Umbilical cord (tissue), 2 donors: Measurements from ENCODE around the gene GLDN. TPM values are rescaled to one million over a fixed set of nuclear protein-coding genes. Genes with fewer than 3 reads are reported as not detected.
"Not testable (repeated sequence)": the region's sequence is repeated elsewhere in the genome, so short reads cannot be mapped to it uniquely, and the experiment has no call there.

Source experiments
- DNase-seq: peaks from one replicate; pipeline ENCODE4 v3.0.0-alpha.2; 2015; ENCODE audit warnings: low spot score
- total RNA-seq: library from RNA; depleted of rRNA; stranded (reverse); fragments of >200 nt; gene quantifications from one replicate; pipeline ENCODE4 v1.2.3, GENCODE V29; 2014; ENCODE audit warnings: low replicate concordance; ENCODE audit not compliant: insufficient read depth

GLDN gene
- total RNA-seq, 1 donor from 2014 or later: 0.96 TPM

- no peak for DNase-seq
Measured at GRCh38 chr15:51443282-51443914, 101.9 kb downstream of the GLDN start.

DNA sequence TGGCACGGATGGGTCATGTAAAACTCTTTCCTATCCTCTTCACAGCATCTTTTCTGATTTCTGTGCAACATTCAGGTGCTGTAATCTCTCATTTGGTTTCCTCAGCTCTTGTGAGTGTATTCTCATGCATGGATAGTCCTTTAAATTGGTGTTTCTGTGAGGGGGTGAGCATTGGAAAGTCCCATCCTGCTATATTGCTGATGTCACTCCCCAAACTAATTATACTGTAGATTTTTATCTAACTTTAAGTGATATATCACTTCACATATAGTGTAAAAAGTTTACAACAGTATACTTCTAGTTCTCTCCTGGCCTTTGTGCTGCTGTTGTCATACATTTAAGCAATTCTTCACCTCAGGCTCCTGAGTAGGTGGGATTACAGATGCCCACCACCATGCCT, 102.7 kb downstream of the GLDN start:
- DNase-seq: no peak

DNA sequence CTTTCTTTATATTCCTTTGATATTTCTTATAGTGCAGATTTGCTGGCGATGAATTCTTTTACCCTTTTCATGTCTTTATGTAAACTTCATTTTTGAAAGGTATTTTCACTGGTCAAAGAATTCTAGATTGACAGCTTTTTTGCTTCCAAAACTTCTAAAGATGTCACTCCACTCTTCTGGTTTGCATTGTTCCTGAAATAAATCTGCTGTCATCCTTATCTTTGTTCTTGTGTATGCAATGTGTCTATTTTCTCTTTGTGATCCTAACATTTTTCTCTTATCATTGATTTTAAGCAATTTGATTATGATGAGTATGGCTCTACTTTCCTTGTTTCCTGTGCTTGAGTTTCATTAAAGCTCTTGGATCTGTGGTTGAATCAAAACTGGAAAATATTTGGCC, 103.4 kb downstream of the GLDN start:
- DNase-seq: no peak

DNA sequence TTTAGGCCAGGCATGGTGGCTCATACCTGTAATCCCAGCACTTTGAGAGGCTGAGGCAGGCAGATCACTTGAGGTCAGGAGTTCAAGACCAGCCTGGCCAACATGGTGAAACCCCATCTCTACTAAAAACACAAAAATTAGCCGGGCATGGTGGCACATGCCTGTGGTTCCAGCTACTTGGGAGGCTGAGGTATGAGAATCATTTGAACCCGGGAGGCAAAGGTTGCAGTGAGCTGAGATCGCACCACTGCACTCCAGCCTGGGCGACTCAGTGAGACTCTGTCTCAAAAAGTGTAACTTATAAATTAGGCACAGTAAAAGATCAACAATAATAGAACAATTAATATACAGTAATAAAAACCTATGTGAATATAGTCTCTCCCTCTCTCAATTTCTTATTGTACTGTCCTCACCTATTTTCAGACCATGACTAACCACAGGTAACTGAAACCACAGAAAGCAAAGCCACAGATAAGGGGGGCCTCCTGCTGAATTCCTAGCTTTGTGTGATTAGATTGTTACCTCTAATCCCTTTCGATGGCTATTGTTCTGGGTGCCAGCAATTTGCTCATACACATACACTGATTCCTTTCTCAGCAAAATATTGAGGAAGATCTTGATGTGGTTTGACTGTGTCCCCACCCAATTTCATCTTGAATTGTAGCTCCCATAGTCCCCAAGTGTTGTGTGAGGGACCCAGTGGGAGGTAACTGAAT, 104.7 kb downstream of the GLDN start:
- not testable (repeated sequence) for DNase-seq

GRCh38 chr15:51447855-51448621, 106.6 kb downstream of the GLDN start:
- no peak for DNase-seq

- DNase-seq: no peak
Measured at GRCh38 chr15:51448622-51449399, 107.4 kb downstream of the GLDN start.

- DNase-seq: peak; percentile 13
Measured at GRCh38 chr15:51450001-51450400, 108.5 kb downstream of the GLDN start.

Other genes with a start within 250 kb of the GLDN start
- 6.3 TPM for gene TNFAIP8L3, start 246.7 kb upstream of the GLDN start, total RNA-seq
- 2.4 TPM for gene CYP19A1, start 3.1 kb upstream of the GLDN start, total RNA-seq